Measurements from ENCODE around the gene CFAP65. TPM values are rescaled to one million over a fixed set of nuclear protein-coding genes. Genes with fewer than 3 reads are reported as not detected.

The CFAP65 gene
- polyA plus RNA-seq, 1 experiment = not detected

DNA sequence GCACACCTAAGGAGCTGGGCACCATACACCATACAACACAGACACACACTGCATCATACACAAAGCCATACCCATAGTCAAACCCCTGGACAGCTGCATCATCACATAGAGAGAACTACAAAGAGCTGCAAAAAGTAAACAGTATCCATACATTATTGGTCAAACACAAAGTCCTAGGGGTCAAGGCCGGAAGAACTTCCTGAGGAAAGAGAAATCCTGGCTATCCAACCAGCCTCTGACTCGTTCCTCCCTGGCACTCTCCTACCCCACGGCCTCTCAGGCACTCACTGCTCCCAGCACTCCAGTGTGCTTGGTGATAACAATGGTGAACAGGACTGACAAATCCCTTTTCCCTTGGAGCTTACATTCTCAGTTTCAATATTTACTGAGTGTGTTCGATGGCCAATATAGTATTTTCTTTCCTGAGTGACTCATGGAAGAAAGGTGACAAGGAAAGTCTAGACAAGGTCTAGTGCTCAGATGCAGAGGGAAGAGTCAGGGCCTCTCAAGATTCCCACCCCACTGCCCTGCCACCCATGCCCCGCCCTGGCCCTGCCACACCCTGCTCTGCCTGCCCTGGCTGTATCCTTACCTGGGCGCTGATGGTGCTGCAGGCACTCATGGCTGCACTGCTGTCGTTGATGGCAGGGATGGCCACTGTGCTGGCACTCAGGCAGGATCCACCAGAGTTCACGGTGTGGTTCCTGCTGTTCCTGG is 3.4 kb downstream of the CFAP65 start:
- POLR2A ChIA-PET = no interaction called here
- H3K27me3 ChIP-seq (ENCODE audit: control insufficient read depth, insufficient read depth, low read length) = peaks cover 32% of the 10 kb centered on the region
- no peak overlapping the region for H3K4me3 ChIP-seq (ENCODE audit: low read depth, low read length)
- no peak overlapping the region for H3K27ac ChIP-seq (ENCODE audit: low read depth, low read length)
- TF ChIP-seq CTCF (IDR thresholded peaks at IDR 0.05; ENCODE audit: low read depth, low read length) = no peak
- DNase-seq (ENCODE audit: low read depth, low spot score) = no peak
- CTCF ChIA-PET = interaction anchor here (1.6 kb wide), 1 partner anchor 8 kb away, joined by 11 read pairs; no protein-coding TSS in a partner anchor
- H3K9me3 ChIP-seq (ENCODE audit: control insufficient read depth, insufficient read depth, low read length) = no peaks in the 10 kb centered on the region

- ChIA-PET CTCF (interaction anchor here (1.2 kb wide), 1 partner anchor 21 kb away, joined by 3 read pairs; no protein-coding TSS in a partner anchor), POLR2A (no interaction called here)
- no peak overlapping the region for H3K4me3 ChIP-seq (ENCODE audit: low read depth, low read length)
- DNase-seq (ENCODE audit: low read depth, low spot score) = no peak
- H3K9me3 ChIP-seq (ENCODE audit: control insufficient read depth, insufficient read depth, low read length) = no peaks in the 10 kb centered on the region; the same call in 1 of the 2 replicates
- no peak for TF ChIP-seq CTCF (IDR thresholded peaks at IDR 0.05; ENCODE audit: low read depth, low read length)
- H3K27me3 ChIP-seq (ENCODE audit: control insufficient read depth, insufficient read depth, low read length) = peaks cover 33% of the 10 kb centered on the region
- H3K27ac ChIP-seq (ENCODE audit: low read depth, low read length) = no peak overlapping the region
These were observed 5.4 kb downstream of the CFAP65 start for GRCh38 chr2:219035942-219036341.

GRCh38 chr2:219034823-219035222 is 6.5 kb downstream of the CFAP65 start:
- no peak overlapping the region for H3K4me3 ChIP-seq (ENCODE audit: low read depth, low read length)
- ChIA-PET CTCF (interaction anchor here (0.7 kb wide), 1 partner anchor 85 kb away, joined by 3 read pairs; no protein-coding TSS in a partner anchor), POLR2A (no interaction called here)
- TF ChIP-seq CTCF (IDR thresholded peaks at IDR 0.05; ENCODE audit: low read depth, low read length) = no peak
- H3K27me3 ChIP-seq (ENCODE audit: control insufficient read depth, insufficient read depth, low read length) = peaks cover 40% of the 10 kb centered on the region
- H3K9me3 ChIP-seq (ENCODE audit: control insufficient read depth, insufficient read depth, low read length) = no peaks in the 10 kb centered on the region; the same call in 1 of the 2 replicates
- no peak overlapping the region for H3K27ac ChIP-seq (ENCODE audit: low read depth, low read length)
- DNase-seq (ENCODE audit: low read depth, low spot score) = no peak

DNA sequence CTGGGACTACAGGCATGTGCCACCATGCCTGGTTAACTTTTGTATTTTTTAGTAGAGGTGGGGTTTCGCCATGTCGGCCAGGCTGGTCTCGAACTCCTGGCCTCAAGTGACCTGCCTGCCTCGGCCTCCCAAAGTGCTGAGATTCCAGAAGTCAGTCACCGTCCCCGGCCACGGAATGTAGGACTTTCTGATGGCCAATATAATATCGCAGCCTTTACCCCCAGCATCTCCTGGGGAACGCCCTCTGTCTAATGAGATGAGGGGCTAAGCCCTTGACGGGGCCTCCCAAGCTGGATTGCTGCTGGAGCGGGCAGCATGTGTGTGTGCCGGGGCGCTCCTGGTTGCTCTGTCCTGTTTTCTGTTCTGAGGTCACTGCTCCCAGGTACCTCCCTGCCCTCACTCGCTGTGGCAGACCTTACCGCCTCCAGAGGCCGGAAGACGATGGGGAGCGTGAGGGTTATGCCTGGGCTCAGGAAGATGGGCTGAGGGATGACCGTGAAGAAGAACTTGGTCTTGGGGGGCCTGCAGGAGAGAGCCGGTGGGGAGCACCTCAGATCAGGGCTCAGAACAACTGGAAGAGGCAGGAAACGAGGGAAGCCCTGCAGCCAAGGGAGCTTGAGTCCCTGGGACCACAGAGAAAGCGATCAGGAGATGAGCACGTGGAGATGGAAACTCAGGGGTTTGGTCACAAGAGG is 9.1 kb downstream of the CFAP65 start:
- DNase-seq (ENCODE audit: low read depth, low spot score) = no peak
- CTCF ChIA-PET = interaction anchor here (8.7 kb wide), 1 partner anchor 122 kb away, joined by 250 read pairs; the partner anchor contains the start of gene NHEJ1
- no peak for TF ChIP-seq CTCF (IDR thresholded peaks at IDR 0.05; ENCODE audit: low read depth, low read length)
- Histone ChIP-seq H3K27ac (ENCODE audit: low read depth, low read length) (no peak overlapping the region), H3K4me3 (ENCODE audit: low read depth, low read length) (no peak overlapping the region), H3K27me3 (ENCODE audit: control insufficient read depth, insufficient read depth, low read length) (peaks cover 34% of the 10 kb centered on the region), H3K9me3 (ENCODE audit: control insufficient read depth, insufficient read depth, low read length) (no peaks in the 10 kb centered on the region; the same call in 1 of the 2 replicates)
- POLR2A ChIA-PET = no interaction called here

Data from AG04450 (cell line).